Muscle of arm (tissue), 14 donors: Measurements from ENCODE around the gene CD99L2. TPM values are rescaled to one million over a fixed set of nuclear protein-coding genes. Genes with fewer than 3 reads are reported as not detected.

Source experiments
- DNase-seq: peaks from one replicate; pipeline ENCODE4 v3.0.0-alpha.2; 2013
- long read RNA-seq, 11 donors: transcript quantifications; one replicate each; lab custom pipeline, GENCODE V29; 2026
- polyA plus RNA-seq, 12 donors: library from polyadenylated mRNA; unstranded; fragments of 120-200 nt; gene quantifications; one replicate each; pipeline ENCODE4 v1.2.1, GENCODE V29; 2013; ENCODE audit not compliant: insufficient read length in 12 of 12

The CD99L2 gene, protein sequence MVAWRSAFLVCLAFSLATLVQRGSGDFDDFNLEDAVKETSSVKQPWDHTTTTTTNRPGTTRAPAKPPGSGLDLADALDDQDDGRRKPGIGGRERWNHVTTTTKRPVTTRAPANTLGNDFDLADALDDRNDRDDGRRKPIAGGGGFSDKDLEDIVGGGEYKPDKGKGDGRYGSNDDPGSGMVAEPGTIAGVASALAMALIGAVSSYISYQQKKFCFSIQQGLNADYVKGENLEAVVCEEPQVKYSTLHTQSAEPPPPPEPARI
- polyA plus RNA-seq = 10 to 100 TPM in 11 of 12 donors, not detected in 1; 31.5 to 44.0 (median 40.1) TPM
- long read RNA-seq, donor 1 = 0 reads
- long read RNA-seq, donor 2, partial matches to known transcripts = 32 of 36 reads
- long read RNA-seq, donor 2, other reads (novel, unspliced or antisense) = 0 of 36 reads
- long read RNA-seq, donor 3, partial matches to known transcripts = 0 of 3 reads
- long read RNA-seq, donor 3, other reads (novel, unspliced or antisense) = 0 of 3 reads
- long read RNA-seq, donor 4, partial matches to known transcripts = 0 of 2 reads
- long read RNA-seq, donor 4, other reads (novel, unspliced or antisense) = 0 of 2 reads
- long read RNA-seq, donor 5, transcript CD99L2-203 (11 exons, 3,604 nt) = major isoform, 7 of 8 reads
- long read RNA-seq, donor 5, partial matches to known transcripts = 0 of 8 reads
- long read RNA-seq, donor 5, other reads (novel, unspliced or antisense) = 0 of 8 reads
- long read RNA-seq, donor 6, transcript CD99L2-203 (11 exons, 3,604 nt) = major isoform, 5 of 8 reads
- long read RNA-seq, donor 6, partial matches to known transcripts = 0 of 8 reads
- long read RNA-seq, donor 6, other reads (novel, unspliced or antisense) = 0 of 8 reads
- long read RNA-seq, donor 7, partial matches to known transcripts = 0 of 2 reads
- long read RNA-seq, donor 7, other reads (novel, unspliced or antisense) = 0 of 2 reads
- long read RNA-seq, donor 8, partial matches to known transcripts = 0 of 3 reads
- long read RNA-seq, donor 8, other reads (novel, unspliced or antisense) = 0 of 3 reads
- long read RNA-seq, donor 9, transcript CD99L2-203 (11 exons, 3,604 nt) = major isoform, 6 of 6 reads
- long read RNA-seq, donor 9, partial matches to known transcripts = 0 of 6 reads
- long read RNA-seq, donor 9, other reads (novel, unspliced or antisense) = 0 of 6 reads
- long read RNA-seq, donor 10, transcript CD99L2-203 (11 exons, 3,604 nt) = major isoform, 10 of 10 reads
- long read RNA-seq, donor 10, partial matches to known transcripts = 0 of 10 reads
- long read RNA-seq, donor 10, other reads (novel, unspliced or antisense) = 0 of 10 reads
- long read RNA-seq, donor 11, partial matches to known transcripts = 0 of 2 reads
- long read RNA-seq, donor 11, other reads (novel, unspliced or antisense) = 0 of 2 reads

DNA sequence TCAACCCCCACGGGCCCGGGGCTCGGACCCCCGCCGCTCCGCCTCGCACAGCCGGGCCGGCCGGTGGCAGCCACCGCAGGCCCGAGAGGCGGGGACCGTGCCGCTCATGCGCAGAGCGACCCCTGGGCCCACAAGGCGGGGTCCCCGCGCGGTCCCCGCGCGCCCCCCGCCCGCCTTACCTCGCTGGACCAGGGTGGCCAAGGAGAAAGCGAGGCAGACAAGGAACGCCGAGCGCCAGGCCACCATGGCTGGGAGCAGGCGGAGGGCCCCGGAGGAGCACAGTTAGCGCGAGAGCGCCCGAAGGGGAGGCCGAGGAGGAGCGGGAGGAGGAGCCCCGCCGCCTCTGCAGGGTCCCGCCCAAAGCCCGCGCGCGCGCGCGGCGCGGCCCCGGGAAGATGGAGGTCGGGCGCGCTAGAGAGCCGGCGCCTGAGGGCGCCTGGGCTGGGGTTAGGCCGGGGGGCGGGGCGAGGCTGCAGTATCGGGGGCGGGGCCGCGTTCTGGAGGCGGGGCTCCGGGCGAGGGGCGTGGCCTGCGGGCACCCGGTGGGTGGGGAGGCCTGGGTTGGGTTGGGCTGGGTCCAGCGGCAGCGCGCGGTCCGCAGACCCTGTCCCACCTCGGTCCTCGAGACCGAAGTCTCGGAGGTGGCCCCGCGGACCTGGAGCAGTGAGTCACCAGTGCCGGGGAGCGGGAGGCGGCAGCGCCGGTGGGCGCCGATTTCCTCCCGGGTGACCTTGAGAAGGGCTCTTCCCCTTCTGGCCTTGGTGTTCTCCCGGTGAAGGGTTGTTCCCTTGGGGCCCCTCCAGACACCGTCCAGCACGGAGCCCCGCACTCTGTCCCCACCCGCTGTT lies at the start of gene CD99L2:
Gene CD99L2 (minus strand): TSS at position 326 of the 848 bp plus-strand sequence. CDS start 80 bp downstream, at position 246.
- DNase-seq = peak; percentile 85

DNA sequence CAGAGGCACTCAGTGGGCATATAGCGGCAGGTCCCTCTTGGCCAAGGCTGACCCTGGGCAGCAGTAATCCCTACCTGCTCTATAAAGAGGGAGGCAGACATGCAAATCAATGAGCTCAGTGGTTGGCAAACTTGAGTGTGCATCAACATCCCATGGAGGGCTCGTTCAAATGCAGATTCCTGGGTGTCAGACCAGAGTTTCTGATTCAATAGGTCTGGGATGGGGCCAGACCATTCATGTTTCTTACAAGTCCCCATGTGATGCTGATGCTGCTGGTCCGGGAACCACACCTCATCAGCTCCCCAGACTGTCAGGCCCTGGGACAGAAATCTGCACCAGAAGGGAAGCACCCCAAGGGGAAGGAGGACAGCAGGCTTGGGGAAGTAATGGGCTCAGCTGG lies 45.8 kb upstream of the CD99L2 start:
- DNase-seq = no peak

DNA sequence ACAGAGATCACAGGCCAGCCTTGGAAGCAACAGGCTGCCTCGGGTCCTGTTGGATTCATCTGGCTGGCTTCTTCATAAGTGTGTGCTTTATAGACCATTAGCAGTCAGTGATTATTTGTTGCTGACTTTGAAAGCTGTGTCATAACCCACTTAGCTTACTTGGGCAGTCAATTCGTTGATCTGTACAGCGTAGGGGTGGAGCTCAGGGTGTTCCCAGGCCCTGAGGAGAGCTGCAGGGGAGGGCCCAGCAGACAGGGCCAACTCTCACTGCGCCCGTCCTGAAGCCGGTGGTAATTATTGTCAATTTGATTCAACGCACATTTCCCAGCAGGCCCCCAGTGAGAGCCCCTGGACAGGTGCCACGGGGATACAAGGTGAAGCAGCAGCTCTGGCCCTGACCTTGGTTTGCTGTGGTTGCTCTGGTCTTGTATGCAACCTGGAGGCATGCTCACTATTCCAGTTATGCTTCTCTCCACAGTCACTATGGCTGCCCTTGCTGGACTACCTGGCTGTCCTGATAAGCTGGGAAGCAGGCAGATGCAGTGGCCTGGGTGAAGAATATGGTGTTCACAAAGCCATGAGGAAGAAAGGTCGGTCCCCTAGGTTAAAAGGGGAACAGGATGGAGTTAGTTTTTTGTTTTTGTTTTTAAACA lies 44.6 kb upstream of the CD99L2 start:
- no peak for DNase-seq

DNA sequence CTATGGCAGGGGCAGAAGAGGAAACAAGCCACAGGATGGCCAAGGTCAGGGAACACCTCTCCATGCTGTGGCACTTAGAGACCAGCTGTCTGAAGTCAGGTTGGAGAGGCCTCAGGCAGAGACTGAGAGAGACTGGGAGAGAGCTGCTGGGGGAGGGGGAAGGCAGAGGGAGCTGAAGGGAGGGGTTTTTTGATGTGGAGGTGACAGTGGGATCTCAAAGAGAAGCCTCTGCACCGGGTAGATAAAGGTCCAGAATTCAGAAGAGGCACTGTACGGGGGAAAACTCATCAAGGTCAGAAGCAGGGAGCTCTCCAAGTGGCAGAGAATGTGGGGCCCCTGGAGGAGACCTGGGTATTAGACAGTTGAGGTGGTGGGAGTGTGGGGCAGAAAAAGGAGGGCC lies 43.1 kb upstream of the CD99L2 start:
- DNase-seq = no peak

DNA sequence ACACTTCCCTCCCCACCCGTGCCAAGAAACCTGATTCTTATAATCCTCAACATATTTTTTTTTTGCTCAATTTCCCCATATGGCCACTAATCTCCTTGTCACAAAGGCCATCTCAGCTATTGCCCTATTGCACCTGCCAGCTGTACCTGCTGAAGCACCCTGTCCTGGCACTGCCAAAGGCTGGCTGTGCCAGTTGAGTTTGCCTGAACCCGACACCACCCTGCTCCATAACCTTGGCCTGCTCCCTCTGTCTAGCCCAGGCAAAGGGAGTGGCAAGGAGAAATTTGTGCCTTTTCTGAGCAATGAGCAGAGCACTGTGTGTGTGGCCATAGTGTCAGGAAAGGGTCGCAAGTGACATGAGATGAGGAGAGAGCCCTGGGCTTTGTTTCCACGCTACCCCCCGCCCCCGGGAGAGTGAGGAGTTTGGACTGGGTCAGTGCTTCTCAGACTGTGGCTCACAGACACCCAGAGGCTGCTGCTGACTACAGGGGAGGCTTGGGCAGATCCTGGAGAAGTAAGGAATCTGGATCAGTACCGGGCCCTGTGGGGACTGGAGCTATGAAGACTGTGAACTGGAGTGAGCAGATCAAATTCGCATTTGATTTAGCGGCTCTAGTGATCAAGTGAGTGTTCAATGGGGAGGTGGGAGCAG lies 42.5 kb upstream of the CD99L2 start:
- no peak for DNase-seq

DNA sequence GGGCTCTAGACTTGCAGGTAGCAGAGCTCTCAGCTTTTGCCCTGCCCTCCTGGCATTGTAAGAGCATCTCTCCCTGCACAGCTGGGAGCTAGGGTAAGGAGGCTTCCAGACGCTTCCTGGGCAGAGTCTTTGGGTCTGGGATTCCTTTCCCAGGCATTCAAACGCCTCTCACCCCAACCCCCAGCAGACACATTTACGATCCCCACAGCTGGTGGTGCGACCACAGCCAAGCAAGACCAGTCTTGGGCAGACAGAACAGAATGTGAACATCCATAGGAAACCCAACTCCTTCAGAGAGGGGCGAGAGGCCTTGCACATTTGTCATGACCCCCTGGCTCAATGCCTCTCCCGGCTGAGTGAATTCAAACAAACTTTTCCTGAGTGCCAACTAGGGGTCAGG lies 38.1 kb upstream of the CD99L2 start:
- no peak for DNase-seq

DNA sequence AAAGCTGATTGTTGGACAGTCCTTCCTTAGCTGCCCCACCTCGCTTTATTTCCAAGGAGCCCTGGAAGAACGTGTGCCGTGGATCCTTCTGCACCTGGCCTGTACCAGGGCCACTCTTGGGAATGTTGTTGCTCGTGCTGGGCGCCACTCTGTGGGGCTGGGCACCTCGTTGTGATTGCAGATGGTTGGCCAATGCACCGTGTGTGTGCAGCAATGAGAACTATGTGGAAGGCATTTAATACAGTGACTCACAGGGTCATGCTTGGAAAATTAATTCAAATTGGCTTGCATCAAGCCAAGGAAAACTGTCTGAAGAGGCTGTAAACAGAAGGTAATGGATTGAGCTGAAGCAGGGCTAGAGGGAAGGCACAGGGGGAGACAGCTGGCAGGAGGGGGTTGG lies 37.0 kb upstream of the CD99L2 start:
- DNase-seq = no peak

DNA sequence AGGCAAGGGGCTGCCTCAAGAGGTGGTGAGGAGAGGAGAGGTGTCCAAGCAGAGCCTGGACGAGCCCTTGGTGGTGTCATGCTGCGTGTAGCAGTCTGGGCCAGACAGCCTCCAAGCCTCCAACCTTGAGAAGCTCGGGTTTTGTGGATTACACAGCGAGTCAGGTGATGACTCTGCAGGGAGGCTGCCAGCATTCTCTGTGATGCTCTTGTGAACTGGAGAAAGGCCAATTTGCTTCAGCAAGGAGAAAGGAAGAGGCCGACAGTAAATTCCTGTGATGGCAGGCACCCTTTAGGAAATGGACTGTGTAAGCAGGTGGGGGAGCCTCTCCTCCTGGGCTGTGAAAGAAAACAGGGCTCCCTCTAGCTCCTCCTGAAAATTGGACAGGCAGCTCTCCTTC lies 36.0 kb upstream of the CD99L2 start:
- no peak for DNase-seq

DNA sequence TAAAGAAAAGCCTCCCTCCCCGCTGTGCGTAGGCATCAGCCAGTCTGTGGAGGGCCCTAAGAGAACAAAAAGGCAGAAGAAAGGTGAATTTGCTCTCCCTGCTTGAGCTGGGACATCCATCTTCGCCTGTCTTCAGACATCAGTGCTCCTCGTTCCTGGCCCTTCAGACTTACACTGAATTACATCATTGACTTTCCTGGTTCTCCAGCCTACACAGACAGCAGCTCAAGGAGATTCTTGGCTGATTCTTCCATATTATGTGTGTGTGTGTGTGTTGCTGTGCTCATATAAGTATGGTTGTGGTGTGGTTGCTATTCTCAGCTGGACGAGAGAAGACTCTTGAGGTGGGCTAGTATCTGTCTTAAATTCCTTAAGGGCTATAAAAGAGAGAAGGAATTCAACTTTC lies 35.5 kb upstream of the CD99L2 start:
- DNase-seq = no peak

DNA sequence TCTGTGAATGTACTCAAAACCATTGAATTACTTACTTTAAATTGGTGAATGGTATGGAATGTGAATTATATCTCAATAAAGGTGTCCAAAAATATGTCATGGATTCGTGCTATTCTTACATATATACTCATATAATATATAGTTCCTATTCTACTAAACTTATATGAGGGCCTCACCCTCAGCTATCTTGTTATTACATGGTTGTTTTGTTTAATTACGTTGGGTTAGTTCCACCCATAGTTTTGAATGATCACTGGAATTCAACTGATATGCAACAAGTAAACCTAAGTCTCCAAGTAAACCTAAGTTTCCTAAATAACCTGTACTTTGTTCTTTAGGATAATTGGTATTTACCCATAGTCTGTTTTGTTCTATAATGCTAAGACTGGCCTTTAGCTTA lies 30.6 kb upstream of the CD99L2 start:
- no peak for DNase-seq

DNA sequence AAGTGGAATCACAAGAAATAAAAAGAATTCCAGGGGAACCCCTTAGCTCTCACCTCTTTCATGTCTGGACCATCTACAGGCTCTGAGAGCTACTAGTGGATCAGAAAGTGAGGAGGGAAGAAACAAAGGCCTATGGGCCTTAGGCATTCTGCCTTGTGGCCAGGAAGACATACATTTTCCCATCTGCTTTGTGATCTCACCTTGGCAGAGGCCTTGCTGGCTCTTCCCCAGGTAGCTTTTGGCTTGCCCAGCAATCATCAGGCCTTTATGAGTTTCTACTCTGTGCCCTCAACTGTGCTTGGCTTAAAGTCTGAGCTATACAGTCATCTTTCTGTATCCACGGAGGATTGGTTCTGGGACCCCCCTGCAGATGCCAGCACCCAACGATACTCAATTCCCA lies 28.3 kb upstream of the CD99L2 start:
- no peak for DNase-seq

DNA sequence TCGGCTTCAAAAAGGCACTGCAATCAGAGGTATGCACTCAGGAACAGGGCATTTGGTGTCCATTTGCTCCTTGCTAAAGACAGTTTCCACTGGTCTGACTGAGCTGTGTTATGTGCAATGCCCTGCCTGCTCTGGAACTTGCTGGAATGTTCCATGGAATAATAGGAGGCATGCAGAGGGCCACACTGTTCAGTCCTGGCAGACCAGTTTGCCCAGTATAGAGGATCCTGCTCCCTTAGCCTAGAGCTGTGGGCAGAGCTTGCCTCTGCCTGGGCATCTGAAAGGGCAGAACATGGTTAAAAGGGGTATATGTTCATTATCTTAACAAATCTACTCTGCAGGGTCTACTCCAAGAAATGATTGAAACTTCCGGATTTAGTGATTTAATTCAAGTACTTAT lies 27.8 kb upstream of the CD99L2 start:
- DNase-seq = no peak

DNA sequence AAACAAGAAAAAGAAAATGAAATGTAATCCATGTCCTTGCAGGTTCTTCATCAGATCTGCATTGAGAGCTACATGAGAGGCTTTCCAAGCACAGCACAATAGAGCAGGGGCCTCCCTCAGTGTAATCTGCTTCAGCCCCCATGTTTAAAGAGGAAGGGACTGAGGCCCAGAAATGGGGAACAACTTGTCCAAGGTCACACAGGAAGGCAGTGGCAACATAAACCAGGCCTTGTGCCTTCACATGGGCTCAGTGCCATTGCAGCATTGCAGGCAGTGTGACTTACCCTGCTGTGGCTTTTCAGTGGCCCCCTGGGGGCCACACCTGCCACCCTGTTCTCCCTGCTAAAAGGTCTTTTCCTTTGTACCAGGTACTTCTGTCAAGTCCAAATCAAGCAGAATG lies 20.9 kb upstream of the CD99L2 start:
- DNase-seq = no peak

DNA sequence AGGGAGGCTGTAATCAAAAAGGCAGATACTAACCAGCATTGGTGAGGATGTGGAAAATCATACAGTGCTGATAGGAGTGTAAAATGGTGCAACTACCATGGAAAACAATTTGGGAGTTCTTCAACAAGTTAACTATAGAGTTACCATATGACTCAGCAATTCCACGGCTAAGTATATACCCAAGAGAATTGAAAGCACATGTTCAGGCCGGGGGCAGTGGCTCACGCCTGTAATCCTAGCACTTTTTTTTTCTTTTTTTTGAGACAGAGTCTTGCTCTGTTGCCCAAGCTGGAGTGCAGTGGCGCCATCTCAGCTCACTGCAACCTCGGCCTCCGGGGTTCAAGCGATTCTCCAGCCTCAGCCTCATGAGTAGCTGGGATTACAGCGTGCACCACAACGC lies 15.0 kb upstream of the CD99L2 start:
- DNase-seq = no peak

DNA sequence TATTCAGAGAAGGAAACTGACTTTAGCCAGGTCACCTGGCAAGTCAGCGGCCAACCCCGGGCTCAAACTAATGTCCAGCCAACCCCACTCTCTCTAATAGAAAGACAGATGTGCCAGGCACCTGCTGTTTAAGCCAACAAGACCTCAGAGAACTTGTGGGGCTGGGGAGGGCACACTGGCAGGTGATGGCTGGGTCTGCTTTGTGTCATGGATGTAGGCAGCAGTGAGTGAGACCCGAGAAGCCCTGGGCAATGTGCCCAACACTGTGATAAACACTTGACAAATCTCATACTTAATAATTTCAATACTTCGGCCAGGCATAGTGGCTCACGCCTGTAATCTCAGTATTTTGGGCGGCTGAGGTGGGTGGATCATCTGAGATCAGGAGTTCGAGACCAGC lies 9.0 kb upstream of the CD99L2 start:
- DNase-seq = no peak

DNA sequence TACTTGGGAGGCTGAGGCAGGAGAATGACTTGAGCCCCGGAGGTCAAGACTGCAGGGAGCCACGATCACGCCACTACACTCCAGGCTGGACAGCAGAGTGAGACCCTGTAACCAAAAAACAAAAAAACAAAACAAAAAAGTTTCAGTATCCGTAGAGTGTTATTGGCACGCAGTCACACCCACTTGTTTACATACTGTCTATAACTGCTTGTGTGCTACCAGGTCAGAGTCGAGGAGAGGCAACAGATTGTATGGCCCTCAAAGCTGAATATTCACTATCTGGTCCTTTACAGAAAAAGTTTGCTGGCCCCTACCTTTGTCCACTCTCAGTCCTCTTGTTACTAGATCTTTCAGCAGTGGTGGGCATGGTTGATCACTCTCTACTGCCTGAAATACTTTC lies 8.2 kb upstream of the CD99L2 start:
- no peak for DNase-seq

DNA sequence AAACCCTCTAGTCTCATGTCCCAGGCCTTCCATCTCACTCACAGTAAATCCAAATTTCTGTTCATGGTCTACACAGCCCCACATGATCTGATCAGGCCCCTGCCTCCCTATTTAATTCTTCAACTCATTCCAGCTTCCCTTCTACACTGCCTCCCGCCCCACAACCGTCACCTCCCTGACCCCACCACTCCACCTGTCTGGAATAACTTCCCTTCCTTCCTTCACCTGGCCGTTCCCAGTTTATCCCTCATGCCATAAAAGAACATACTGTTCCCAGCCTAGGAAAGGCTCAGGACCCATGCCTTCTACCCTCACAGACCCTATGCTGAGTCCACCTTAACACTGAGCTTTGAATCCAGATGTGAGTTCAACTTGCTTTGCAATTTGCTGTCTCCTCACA lies 6.8 kb upstream of the CD99L2 start:
- no peak for DNase-seq

DNA sequence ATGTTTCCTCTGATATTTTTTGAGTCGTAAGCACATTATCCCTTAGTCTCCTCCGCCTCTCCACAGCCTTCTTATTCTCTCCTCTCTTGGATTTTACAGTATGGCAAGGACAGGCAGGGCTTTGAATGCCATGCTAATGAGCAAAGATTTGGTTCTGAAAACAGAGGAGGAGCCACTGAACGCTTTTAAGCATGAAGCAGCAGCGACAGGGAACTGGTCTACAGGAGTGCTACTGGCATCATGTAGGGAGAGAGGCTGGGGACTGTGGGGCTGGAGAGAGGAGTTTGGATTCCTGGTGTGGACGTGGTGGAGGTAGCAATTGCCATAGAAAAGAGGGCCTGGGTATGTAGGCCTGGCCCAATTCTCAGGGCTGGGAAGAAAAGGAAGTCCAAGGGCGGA lies 4.6 kb upstream of the CD99L2 start:
- DNase-seq = no peak

DNA sequence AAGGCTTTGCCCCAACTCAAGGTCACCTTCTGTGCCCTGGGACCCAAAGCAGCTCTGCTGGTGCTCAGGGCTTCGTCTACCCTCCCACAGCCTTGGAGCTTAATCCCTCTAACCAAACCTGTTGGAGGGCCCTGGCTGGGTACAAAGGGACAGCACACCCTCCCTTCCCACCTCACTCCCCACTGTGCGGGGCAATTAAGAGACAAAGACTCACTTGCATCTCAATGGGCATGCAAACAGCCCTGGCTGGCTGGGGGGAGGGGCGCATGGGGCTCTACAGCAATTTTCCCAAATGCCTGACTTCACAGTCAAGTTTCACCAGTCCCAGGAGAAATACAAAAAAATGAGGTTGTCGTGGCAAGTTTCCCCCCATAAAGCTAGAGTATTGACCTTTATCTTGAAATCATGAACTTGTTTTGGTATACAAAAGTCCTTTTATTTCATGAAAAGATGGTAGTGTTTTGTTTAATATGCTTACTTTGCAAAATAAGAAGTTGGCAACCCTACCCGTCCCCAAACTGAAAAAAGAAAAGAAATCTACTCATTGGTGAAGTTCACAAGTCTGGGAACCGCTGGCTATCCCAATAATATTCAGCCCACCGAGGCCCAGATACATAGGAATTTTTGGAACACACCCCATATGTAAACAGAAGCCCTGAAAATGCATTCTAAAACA lies 4.1 kb upstream of the CD99L2 start:
- no peak for DNase-seq
